Dedifferentiated amniotic fluid mesenchymal stem cell (primary cell): ENCODE results near the gene NXNL1.
A peak's percentile ranks its signal among the peaks of the same experiment; 100 is the strongest.
"Not testable (repeated sequence)": the region's sequence is repeated elsewhere in the genome, so short reads cannot be mapped to it uniquely, and the experiment has no call there.

Experiments used
- DNase-seq: peaks from one replicate; pipeline ENCODE4 v3.0.0-alpha.2; 2016; ENCODE audit errors: extremely low spot score

The NXNL1 gene

GRCh38 chr19:17486545-17487240, 26.0 kb upstream of the NXNL1 start:
- DNase-seq: no peak

- no peak for DNase-seq
Measured at GRCh38 chr19:17484520-17485185, 23.9 kb upstream of the NXNL1 start.

- no peak for DNase-seq
Measured at GRCh38 chr19:17483605-17484002, 22.9 kb upstream of the NXNL1 start.

DNA sequence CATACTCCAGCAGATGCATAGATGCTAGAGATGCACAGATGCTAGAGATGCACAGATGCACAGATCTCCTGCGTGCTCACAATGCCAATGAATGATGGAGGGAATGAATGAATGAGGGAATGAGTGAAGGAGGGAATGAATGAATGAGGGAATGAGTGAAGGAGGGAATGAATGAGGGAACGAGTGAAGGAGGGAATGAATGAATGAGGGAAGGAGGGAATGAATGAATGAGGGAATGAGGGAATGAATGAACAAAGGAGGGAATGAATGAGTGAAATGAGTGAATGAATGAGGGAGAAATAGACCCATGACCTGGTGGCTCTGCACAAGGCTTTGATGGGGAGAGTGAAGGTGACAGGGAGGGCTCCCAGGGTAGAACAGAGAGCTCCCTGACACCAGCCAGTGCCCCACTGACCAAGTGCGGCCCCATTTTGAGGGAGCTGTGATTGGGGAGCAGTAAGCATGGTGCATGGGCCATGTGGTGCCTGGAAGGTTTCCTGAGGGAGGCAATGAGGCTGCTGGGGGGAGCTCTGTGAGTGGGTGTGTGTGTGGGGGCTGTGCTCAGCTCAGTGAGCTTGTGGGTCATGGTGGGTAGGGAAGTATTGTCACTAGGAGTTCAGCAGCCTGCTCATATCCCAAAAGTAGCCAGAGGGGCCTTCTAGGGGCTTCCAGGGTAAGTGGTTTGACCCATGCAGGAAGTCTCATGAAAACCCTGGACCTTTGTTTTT, 22.3 kb upstream of the NXNL1 start:
- DNase-seq: no peak

DNA sequence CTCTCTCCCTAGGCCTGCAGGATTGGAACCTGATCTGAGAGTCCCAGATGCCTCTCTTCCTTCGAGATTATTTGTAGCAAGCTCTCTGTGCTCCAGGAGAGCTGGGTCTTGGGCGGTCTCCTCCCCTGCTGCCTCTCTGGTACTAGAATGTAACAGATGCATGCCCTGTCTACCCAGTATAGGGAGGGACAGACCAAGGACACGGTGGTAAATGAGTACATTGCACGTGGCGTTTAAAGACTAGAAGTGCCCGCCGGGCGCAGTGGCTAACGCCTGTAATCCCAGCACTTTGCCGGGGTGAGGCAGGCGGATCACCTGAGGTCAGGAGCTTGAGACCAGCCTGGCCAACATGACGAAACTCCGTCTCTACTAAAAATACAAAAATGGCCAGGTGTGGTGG, 21.3 kb upstream of the NXNL1 start:
- DNase-seq: no peak

- DNase-seq: no peak
Measured at GRCh38 chr19:17479325-17479791, 18.6 kb upstream of the NXNL1 start.

- no peak for DNase-seq
Measured at GRCh38 chr19:17475541-17476115, 14.9 kb upstream of the NXNL1 start.

- not testable (repeated sequence) for DNase-seq
Measured at GRCh38 chr19:17475011-17475540, 14.3 kb upstream of the NXNL1 start.

- no peak for DNase-seq
Measured at GRCh38 chr19:17473041-17473440, 12.3 kb upstream of the NXNL1 start.

DNA sequence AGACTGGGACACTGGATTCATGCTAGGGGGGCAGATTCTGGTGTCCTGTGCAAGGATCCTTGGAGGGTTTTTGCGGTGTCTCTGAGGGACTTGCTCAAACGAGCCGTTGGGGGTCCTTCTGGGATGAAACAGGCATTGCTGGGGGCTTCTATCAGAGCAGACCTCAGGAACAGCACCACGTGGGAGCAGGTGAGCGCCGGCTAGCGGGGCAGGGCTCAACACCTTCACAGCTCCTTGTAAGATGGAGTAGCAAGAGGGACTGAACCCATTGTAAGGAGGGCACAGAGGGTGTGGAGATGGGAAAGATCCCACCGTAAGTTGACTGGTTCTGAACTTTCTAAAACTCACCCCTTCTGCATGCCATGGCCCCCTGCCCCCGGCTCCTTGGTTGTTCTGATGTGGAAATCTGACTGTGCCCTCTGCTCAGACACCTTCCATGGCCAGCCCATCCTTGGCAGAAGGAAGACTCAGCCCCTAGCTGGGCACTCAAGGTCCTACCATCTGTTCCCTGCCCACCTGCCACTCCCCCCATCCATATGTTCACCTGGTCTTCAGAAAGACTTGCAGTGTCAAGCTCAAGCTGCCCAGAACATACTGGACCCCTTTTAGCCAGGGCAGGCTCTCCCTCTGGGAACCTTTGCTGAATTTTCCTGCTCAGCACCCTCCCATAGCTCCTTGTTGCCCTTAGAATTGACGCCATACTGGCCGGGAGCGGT, 10.8 kb upstream of the NXNL1 start:
- DNase-seq: no peak

DNA sequence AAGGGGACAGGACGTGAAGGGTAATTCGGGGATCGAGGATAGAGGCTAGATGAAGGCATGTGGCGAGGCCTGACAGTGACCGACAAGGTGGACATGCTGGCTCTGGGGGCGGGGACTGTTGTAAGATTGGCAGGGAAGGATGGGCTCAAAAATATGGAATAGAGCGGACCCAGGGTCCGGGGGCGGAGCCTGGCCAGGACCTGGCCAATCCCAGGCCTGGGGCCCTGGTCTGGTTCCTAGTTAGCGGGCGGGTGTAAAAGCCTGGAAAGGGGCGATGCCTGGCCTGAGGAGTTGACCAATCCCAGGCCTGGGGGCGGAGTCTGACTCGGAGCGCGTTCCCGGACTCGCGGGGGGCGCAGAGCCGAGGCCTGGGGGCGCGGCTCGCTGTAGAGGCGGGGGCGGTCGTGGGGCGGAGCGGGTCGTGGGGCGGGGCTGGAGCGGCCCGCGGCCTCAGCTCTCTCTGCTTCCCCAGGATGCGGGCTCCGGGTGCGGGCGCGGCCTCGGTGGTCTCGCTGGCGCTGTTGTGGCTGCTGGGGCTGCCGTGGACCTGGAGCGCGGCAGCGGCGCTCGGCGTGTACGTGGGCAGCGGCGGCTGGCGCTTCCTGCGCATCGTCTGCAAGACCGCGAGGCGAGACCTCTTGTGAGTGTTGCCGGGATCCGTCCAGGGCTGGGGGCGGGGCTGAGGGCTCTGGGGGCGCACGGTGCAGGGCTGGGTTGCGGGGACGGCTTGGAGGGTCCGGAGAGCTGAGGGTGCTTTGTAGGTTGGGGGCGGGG, 9.5 kb upstream of the NXNL1 start, which contains the start of gene SLC27A1:
Gene SLC27A1 (plus strand): TSS at position 457 of the 774 bp plus-strand sequence. CDS start 17 bp downstream, at position 474.
- DNase-seq: peak; percentile 98

GRCh38 chr19:17469481-17470067, 8.8 kb upstream of the NXNL1 start:
- DNase-seq: peak; percentile 82

DNA sequence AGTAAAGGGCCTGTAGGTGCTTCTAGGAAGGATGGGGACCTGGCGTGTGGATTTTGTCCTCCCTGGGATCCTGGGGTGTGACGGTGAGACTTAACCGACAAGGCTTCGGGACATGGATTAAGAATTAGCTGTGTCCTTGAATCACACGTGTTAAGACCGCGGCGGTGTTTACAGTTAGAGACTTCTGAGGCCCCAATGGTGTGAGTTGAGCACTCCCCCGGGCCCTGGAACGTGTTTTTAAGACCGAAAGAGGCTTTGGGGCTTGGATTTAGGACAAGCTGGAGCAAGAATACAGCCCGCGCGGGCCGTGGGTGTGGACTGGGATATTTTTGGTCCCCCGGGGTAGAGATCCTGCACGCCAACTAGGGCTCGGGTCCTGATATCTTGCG, 8.4 kb upstream of the NXNL1 start:
- peak; percentile 48 for DNase-seq

GRCh38 chr19:17468302-17469091, 7.8 kb upstream of the NXNL1 start:
- no peak for DNase-seq

DNA sequence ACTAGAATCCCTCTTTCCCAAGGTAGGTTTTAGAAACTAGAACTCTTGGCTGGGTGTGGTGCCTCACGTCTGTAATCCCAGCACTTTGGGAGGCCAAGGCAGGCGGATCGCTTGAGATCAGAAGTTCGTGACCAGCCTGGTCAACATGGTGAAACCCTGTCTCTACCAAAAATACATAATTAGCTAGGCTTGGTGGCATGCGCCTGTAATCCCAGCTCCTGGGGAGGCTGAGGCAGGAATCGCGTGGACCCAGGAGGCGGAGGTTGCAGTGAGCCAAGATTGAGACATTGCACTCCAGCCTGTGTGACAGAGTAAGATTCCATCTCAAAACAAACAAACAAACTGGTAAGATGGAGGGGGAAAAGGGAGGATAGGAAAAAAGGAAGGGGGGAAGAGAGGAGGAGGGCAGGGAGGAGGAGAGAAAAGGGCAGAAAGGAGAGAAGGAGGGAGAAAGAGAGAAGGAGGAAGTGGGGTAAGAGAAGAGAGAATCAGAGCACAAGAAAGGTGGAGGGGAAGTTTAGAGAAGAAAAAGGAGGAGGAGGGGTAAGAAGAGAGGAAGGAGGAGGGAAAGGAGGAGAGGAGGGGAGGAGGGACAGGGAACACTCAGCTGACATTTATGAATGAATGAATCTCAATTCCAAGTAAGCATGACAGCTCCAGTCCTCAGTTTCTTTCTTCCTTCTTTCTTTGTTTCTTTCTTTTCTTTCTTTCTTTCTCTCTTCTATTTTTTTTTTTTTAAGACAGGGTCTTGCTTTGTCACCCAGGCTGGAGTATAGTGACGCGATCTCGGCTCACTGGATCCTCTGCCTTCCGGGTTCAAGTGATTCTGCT, 7.0 kb upstream of the NXNL1 start:
- DNase-seq: no peak

DNA sequence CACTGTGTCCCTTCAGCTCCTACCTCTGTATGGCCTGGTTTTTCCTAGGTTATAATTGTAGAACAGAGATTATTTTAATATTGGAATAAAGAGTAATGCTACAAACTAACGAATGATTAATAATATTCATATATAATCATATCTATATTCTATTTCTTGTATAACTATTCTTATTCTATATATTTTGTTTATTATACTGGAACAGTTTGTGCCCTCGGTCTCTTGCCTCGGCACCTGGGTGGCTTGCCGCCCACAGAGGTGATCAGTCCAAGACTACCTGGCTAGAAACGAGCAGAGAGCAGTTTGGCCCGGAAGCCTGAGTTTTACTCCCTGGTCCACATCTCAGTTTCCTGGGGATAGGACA, 5.7 kb upstream of the NXNL1 start:
- DNase-seq: no peak

DNA sequence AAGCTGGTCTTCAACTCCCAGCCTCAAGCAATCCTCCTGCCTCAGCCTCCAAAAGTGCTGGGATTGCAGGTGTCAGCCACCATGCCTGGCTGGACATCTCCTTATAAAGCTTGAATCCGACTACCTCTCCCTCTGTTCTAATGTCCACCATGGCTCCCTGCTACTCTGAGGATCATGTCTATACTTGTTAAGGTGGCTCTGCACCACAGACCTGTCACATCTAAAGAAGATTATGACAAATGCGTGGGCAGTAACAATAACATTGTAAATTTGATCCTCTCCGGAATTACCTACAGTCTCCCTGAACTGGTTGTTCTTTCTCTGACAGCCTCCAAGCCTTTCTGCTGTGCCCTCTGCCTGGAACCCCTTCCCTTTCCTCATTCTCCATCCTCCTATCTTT, 1.8 kb downstream of the NXNL1 start:
- no peak for DNase-seq

DNA sequence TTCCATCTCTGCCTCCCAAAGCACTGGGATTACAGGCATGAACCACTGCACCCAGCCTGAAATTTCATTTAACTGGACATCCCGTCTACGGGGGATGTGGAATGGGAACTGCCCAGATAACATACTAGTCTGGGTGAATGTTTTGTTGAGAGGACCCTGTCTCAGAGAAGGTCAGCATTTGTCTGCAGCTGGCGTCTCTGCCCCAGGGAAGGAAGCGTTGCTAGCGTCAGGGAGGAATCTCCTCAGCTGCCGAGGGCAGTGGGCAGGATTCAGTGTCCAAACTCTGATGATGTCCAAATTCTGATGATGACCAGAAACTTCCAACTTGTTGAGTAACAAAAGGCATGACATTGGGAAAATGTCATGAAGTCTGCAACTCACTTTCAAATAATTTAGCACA, 3.1 kb downstream of the NXNL1 start:
- no peak for DNase-seq

DNA sequence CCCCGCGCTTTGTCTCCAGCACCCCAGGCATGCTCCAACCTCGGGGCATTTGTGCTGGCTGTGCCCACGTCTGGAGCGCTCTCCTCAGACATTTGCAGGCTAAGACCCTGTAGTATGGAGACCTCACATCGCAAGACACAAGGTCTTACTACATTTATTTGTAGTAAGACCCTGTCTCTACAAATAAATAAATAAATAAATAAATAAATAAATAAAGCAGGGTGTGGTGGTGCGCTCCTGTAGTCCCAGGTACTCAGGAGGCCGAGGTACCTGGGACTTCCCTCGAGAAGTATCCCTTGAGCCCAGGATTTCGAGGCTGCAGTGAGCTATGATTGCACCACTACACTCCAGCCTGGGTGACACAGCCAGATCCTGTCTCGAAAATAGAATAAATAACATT, 4.6 kb downstream of the NXNL1 start:
- DNase-seq: no peak
